ENCODE results near the gene SLC11A2. TPM values are rescaled to one million over a fixed set of nuclear protein-coding genes. Genes with fewer than 3 reads are reported as not detected.

SLC11A2 gene
- total RNA-seq, 1 donor from 2014 or later, result 42.6 TPM

DNA sequence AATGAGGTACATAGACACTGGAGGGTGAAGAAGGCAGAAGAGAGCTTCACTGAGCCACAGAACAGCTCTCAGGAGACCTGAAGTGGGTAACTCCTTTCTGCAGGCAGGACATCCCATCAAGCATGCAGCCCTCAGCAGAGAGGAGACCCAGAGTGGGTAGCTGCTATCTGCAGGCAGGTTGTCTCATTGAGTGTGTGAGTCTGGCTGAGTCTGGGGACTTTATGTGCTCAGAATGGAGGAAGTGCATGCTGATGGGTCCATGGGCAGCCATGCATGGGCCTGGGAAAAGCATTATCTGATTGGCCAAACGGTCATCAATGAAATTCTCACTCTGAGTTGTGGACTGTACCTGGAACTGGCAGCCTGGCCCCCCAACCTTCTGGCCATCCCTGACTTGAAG, 88.5 kb downstream of the SLC11A2 start:
- H3K9me3 Mint-ChIP-seq (ENCODE audit: unreplicated experiment), result no peaks in the 10 kb centered on the region
- H3K36me3 Mint-ChIP-seq (ENCODE audit: unreplicated experiment), result peaks cover 2% of the 10 kb centered on the region
- H3K27me3 Mint-ChIP-seq (ENCODE audit: unreplicated experiment), result peaks cover 2% of the 10 kb centered on the region
- H3K4me1 Mint-ChIP-seq (ENCODE audit: unreplicated experiment), result peaks cover 18% of the 10 kb centered on the region
- TF ChIP-seq, protein P1, sequence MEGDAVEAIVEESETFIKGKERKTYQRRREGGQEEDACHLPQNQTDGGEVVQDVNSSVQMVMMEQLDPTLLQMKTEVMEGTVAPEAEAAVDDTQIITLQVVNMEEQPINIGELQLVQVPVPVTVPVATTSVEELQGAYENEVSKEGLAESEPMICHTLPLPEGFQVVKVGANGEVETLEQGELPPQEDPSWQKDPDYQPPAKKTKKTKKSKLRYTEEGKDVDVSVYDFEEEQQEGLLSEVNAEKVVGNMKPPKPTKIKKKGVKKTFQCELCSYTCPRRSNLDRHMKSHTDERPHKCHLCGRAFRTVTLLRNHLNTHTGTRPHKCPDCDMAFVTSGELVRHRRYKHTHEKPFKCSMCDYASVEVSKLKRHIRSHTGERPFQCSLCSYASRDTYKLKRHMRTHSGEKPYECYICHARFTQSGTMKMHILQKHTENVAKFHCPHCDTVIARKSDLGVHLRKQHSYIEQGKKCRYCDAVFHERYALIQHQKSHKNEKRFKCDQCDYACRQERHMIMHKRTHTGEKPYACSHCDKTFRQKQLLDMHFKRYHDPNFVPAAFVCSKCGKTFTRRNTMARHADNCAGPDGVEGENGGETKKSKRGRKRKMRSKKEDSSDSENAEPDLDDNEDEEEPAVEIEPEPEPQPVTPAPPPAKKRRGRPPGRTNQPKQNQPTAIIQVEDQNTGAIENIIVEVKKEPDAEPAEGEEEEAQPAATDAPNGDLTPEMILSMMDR (IDR thresholded peaks at IDR 0.05), result no peak
- DNase-seq (ENCODE audit: extremely low spot score, unreplicated experiment), result no peak
- H3K4me3 Mint-ChIP-seq (ENCODE audit: unreplicated experiment), result no peak overlapping the region
- H3K27ac Mint-ChIP-seq (ENCODE audit: unreplicated experiment), result no peak overlapping the region

DNA sequence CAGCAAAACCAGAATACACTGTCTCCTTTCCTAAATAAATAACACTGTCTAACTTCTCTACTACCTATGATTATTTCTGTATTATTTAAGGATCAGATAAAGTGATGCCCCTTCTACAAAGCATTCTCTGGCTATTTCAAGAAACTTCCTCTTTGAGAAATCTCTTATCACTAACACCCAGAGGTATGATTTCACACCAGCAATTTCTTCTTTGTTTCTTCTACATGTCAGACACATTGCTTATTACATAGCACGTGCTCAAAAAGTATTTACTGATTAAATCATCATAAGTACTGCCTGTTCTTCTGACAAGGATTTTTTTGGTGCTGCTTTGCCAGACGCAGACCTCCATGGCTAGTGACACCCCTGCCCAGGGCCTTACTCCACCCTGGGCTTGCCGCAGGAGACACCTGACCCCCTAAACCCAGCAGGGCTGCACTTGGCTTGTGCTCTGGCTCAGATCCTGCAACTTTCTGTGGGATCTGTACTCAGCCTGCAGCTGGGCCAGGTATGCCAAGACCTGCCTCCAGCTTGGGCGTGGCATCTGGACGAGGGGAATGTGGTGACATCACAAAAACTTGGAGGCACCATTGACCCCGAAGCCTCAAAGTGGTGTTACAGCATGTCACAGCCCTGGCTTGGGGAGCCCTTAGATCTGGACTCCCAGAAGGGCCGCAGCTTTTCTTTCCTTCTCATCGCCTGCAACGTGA, 89.2 kb downstream of the SLC11A2 start:
- Mint-ChIP-seq H3K27me3 (ENCODE audit: unreplicated experiment) (peaks cover 2% of the 10 kb centered on the region), H3K36me3 (ENCODE audit: unreplicated experiment) (peaks cover 8% of the 10 kb centered on the region), H3K27ac (ENCODE audit: unreplicated experiment) (no peak overlapping the region), H3K4me3 (ENCODE audit: unreplicated experiment) (no peak overlapping the region), H3K9me3 (ENCODE audit: unreplicated experiment) (no peaks in the 10 kb centered on the region), H3K4me1 (ENCODE audit: unreplicated experiment) (peaks cover 18% of the 10 kb centered on the region)
- TF ChIP-seq, protein P1 (IDR thresholded peaks at IDR 0.05), result no peak
- no peak for DNase-seq (ENCODE audit: extremely low spot score, unreplicated experiment)

DNA sequence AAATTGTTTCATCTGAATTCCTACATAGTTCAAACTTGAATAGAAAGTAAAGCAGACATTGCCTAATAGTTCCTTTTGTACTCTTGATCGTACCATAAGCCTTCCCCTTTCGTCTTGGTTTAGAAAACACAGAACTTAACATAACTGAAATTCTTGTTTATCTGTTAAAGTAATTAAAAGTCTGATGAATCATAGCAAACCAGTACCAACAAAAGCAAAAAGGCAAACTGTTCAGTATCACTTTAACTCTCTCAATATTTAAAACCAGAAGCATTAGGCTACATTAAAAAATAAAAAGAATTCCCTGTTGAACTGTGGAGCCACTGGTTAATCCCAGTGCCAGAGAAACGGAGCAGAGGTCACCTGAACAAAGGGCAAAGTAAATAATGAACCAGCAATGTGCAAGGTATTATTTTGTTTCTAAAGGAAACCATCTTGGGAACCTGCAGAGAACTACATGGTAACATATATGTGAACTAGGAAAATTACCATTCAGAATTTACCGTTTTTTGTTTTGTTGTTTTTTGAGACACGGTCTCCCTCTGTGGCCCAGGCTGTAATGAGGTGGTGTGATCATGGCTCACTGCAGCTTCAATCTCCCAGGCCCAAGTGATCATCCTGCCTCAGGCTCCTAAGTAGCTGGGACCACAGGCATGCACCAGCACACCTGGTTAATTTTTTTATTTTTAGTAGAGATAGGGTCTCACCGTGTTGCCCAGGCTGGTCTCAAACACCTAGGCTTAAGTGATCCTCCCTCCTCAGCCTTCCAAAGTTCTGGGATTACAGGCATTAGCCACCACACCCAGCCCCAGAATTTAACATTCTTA, 91.0 kb downstream of the SLC11A2 start:
- TF ChIP-seq, protein P1 (IDR thresholded peaks at IDR 0.05), result no peak
- H3K36me3 Mint-ChIP-seq (ENCODE audit: unreplicated experiment), result peaks cover 14% of the 10 kb centered on the region
- H3K9me3 Mint-ChIP-seq (ENCODE audit: unreplicated experiment), result no peaks in the 10 kb centered on the region
- DNase-seq (ENCODE audit: extremely low spot score, unreplicated experiment), result no peak
- no peak overlapping the region for H3K27ac Mint-ChIP-seq (ENCODE audit: unreplicated experiment)
- H3K4me1 Mint-ChIP-seq (ENCODE audit: unreplicated experiment), result peaks cover 18% of the 10 kb centered on the region
- no peak overlapping the region for H3K4me3 Mint-ChIP-seq (ENCODE audit: unreplicated experiment)
- peaks cover 2% of the 10 kb centered on the region for H3K27me3 Mint-ChIP-seq (ENCODE audit: unreplicated experiment)

DNA sequence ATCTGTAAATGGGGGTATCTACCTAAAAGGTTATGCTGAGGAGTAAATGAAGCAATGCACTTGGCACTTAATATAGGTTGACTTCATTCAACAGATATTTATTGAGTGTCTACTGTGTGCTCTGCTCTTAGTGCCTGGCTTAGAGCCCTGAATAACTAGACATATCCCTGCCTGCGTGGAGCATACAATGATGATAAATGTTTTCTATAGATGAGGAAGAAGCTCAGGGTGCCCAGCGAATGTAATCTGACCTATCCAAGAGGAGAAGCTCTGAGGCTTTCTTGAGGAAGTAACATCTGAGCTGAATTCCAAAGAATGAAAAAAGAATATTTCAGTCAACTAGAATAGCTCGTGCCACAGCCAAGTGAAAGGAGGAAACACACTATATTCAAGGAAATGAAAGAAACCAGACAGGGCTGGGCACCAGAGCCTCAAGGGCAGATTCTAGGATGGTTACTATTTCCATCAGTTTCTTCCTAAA, 91.8 kb downstream of the SLC11A2 start:
- DNase-seq (ENCODE audit: extremely low spot score, unreplicated experiment), result no peak
- Mint-ChIP-seq H3K9me3 (ENCODE audit: unreplicated experiment) (no peaks in the 10 kb centered on the region), H3K36me3 (ENCODE audit: unreplicated experiment) (peaks cover 18% of the 10 kb centered on the region), H3K27ac (ENCODE audit: unreplicated experiment) (no peak overlapping the region), H3K4me1 (ENCODE audit: unreplicated experiment) (peaks cover 10% of the 10 kb centered on the region), H3K27me3 (ENCODE audit: unreplicated experiment) (peaks cover 2% of the 10 kb centered on the region), H3K4me3 (ENCODE audit: unreplicated experiment) (no peak overlapping the region)
- TF ChIP-seq, protein P1 (IDR thresholded peaks at IDR 0.05), result no peak

Measured in osteocyte (in vitro differentiated cells).